Neutrophil (primary cell): ENCODE data around the gene PIEZO2.
"Not testable (repeated sequence)": the region's sequence is repeated elsewhere in the genome, so short reads cannot be mapped to it uniquely, and the experiment has no call there.

Experiments used
- H3K27ac ChIP-seq: fragments of 200-600 bp; sonication (generic); 2 replicates; pipeline ENCODE4 v1.5.1; 2016; ENCODE audit warnings: mild to moderate bottlenecking, moderate library complexity
- H3K27me3 ChIP-seq: fragments of 200-600 bp; sonication (generic); 2 replicates; pipeline ENCODE4 v1.6.0; 2016; ENCODE audit warnings: mild to moderate bottlenecking
- H3K36me3 ChIP-seq: fragments of 200-600 bp; sonication (generic); 2 replicates; pipeline ENCODE4 v1.5.1; 2017
- H3K4me1 ChIP-seq, 2 experiments: fragments of 200-600 bp in 1 of 2; sonication (generic) in 1 of 2; 1 replicate in 1 of 2; 2 replicates in 1 of 2; pipeline versions ENCODE4 v1.5.1 to v1.6.1; 2013 to 2016; ENCODE audit warnings: low read depth in 1 of 2, low read length in 1 of 2, mild to moderate bottlenecking in 1 of 2, moderate library complexity in 1 of 2; ENCODE audit not compliant: control insufficient read depth in 1 of 2, insufficient read depth in 1 of 2
- H3K4me3 ChIP-seq, 2 experiments: fragments of 200-600 bp in 1 of 2; sonication (generic) in 1 of 2; 1 replicate in 1 of 2; 2 replicates in 1 of 2; pipeline ENCODE4 v1.5.1; 2013 to 2016; ENCODE audit warnings: low read depth in 1 of 2, low read length in 1 of 2, mild to moderate bottlenecking in 1 of 2, moderate library complexity in 1 of 2
- H3K9me3 ChIP-seq: fragments of 200-600 bp; sonication (generic); 2 replicates; pipeline ENCODE4 v1.5.1; 2016
- TF ChIP-seq, protein P1 (sequence below): fragments of 200-600 bp; sonication (generic); IDR thresholded peaks from 2 replicates; pipeline ENCODE4 v1.5.1; 2016; ENCODE audit warnings: antibody characterized with exemption

Gene PIEZO2

DNA sequence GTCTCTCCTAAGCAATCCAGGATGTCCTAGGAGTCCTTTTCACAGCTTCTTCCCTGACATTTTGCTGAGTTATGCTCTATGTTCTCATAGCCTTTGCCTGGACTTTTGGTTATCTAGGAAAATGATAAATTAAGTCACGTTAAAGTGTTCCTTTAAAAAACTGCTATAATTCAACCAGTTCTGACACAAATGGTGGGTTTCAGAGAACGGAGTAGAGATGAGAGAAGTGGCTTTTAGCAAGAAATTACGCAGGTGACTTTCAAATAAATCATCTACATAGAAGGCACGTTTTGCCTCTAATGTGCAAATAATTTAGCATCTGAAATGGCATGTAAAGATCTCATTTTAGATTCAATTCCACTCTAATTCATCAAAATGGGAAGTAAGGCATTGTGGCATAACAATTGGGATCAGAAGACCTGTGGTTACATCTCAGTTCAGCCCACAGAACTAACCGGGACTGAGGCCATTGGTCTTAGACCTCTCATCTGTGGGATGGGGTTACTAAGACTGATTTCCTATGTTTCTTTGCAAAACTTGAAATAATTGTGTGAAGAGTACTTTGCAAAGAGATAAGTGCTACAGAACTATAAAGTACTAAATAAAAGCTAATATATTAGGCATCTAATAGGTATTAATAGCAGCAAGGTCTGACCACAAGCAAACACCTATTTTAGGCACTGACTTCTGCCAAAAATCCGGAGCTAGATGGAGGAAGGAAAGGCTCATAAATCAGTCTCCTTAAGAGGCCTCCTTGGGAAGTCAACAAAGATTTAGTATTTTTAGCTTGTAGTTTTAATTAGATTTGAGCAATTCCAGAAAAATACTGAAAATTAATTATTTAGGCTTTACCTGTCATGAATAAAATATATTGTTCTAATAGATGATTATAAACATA, 211.4 kb downstream of the PIEZO2 start:
- H3K27me3 ChIP-seq: no peaks in the 10 kb centered on the region
- H3K4me3 ChIP-seq: no peak overlapping the region
- no peak overlapping the region for H3K27ac ChIP-seq
- H3K9me3 ChIP-seq: no peaks in the 10 kb centered on the region
- H3K4me1 ChIP-seq: no peaks in the 10 kb centered on the region
- no peaks in the 10 kb centered on the region for H3K36me3 ChIP-seq
- TF ChIP-seq, protein P1, sequence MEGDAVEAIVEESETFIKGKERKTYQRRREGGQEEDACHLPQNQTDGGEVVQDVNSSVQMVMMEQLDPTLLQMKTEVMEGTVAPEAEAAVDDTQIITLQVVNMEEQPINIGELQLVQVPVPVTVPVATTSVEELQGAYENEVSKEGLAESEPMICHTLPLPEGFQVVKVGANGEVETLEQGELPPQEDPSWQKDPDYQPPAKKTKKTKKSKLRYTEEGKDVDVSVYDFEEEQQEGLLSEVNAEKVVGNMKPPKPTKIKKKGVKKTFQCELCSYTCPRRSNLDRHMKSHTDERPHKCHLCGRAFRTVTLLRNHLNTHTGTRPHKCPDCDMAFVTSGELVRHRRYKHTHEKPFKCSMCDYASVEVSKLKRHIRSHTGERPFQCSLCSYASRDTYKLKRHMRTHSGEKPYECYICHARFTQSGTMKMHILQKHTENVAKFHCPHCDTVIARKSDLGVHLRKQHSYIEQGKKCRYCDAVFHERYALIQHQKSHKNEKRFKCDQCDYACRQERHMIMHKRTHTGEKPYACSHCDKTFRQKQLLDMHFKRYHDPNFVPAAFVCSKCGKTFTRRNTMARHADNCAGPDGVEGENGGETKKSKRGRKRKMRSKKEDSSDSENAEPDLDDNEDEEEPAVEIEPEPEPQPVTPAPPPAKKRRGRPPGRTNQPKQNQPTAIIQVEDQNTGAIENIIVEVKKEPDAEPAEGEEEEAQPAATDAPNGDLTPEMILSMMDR: no peak

DNA sequence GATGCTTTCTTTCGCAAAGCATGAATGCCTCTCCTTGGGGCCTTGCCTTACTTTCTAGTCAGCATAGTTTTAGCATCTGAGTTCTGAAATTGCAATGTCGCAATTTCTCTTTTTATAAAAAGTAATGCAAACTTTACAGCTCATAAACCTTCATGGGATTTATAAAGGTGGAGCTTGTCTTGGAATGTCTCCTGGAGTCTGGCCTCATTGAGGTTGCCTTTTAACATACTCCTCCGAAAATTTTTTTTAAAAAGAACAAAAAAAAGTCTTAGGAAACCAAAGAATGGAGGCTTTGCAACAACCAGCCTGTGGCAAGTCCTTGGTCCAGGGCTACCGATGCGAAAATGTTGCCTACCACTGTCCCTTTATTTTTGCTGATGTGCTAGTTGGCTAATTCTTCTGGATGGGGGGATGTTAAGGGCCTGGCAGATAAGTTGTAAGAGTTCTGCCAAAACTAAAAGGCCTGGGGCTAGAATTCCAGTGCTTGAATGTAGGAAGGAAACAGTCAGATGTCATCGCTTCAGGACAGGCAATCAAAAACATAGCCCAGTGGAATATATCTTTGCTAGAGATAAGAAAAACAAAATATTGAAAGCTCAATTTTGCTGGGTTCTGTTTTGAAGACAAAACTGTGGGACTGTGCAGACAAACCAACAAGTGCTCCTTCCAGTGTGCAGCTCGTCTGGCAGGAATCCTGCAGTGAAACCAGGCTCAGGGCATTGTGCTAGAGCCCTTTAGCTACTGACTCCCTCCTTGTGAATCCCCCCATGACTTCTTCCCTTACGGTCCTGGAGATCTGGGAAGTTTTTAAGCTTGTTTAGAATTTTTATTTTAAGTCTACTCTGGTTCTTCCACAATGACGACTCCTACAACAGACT, 213.0 kb downstream of the PIEZO2 start:
- no peak overlapping the region for H3K4me3 ChIP-seq
- no peaks in the 10 kb centered on the region for H3K9me3 ChIP-seq
- no peaks in the 10 kb centered on the region for H3K36me3 ChIP-seq
- TF ChIP-seq, protein P1: no peak
- H3K27ac ChIP-seq: no peak overlapping the region
- no peaks in the 10 kb centered on the region for H3K27me3 ChIP-seq
- H3K4me1 ChIP-seq: no peaks in the 10 kb centered on the region

GRCh38 chr18:10935588-10935987, 213.8 kb downstream of the PIEZO2 start:
- no peaks in the 10 kb centered on the region for H3K4me1 ChIP-seq
- TF ChIP-seq, protein P1: no peak

DNA sequence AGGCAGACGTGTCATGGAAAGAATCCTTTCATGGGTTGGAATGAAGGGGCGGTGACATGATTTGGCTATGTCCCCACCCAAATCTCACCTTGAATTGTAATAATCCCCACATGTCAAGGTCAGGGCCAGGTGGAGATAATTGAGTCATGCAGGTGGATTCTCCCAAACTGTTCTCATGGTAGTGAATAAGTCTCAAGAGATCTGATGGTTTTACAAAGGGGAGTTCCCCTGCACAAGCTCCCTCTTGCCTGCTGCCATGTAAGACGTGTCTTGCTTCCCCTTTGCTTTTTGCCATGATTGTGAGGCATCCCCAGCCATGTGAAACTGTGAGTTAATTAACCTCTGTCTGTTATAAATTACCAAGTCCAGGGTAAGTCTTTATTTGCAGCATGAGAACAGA, 215.7 kb downstream of the PIEZO2 start:
- not testable (repeated sequence) for H3K27ac ChIP-seq, H3K4me1 ChIP-seq, H3K27me3 ChIP-seq, H3K36me3 ChIP-seq, H3K9me3 ChIP-seq, H3K4me3 ChIP-seq

More at GRCh38 chr18:10935588-10935987, 213.8 kb downstream of the PIEZO2 start:
- Histone ChIP-seq H3K36me3 (no peaks in the 10 kb centered on the region), H3K9me3 (no peaks in the 10 kb centered on the region), H3K27ac (no peak overlapping the region), H3K4me3 (no peak overlapping the region), H3K27me3 (no peaks in the 10 kb centered on the region)

GRCh38 chr18:10930076-10930475, 219.3 kb downstream of the PIEZO2 start:
- TF ChIP-seq, protein P1: no peak
- H3K27me3 ChIP-seq: no peaks in the 10 kb centered on the region
- H3K4me1 ChIP-seq: peaks cover 0 to 4% of the 10 kb centered on the region in 2 experiments
- H3K9me3 ChIP-seq: no peaks in the 10 kb centered on the region
- no peaks in the 10 kb centered on the region for H3K36me3 ChIP-seq
- H3K27ac ChIP-seq: no peak overlapping the region
- H3K4me3 ChIP-seq: no peak overlapping the region
